GM12874 (cell line): ENCODE data around the gene CALR.

Source experiments
- CTCF ChIP-seq: IDR thresholded peaks from 2 replicates; pipeline ENCODE4 v1.5.1; 2011; ENCODE audit warnings: low read depth, mild to moderate bottlenecking, control low read depth, low read length, moderate library complexity; ENCODE audit not compliant: insufficient read depth

The CALR gene

GRCh38 chr19:12984683-12985048 lies 46.3 kb downstream of the CALR start:
- no peak for TF ChIP-seq CTCF

- TF ChIP-seq CTCF: no peak
Measured at GRCh38 chr19:12985049-12985776, 46.8 kb downstream of the CALR start.

- TF ChIP-seq CTCF: no peak
Measured at GRCh38 chr19:12986726-12987125, 48.3 kb downstream of the CALR start.

- TF ChIP-seq CTCF: no peak
Measured at GRCh38 chr19:12987190-12987589, 48.8 kb downstream of the CALR start.

GRCh38 chr19:12987781-12988180 lies 49.4 kb downstream of the CALR start:
- no peak for TF ChIP-seq CTCF

- TF ChIP-seq CTCF: no peak
Measured at GRCh38 chr19:12990431-12990830, 52.0 kb downstream of the CALR start.

GRCh38 chr19:12990853-12991252 lies 52.4 kb downstream of the CALR start:
- TF ChIP-seq CTCF: no peak

GRCh38 chr19:12991296-12991695 lies 52.9 kb downstream of the CALR start:
- no peak for TF ChIP-seq CTCF
